RWPE2 (cell line): ENCODE measurements around the gene SPP2.

Experiments used
- ATAC-seq: fragments of 200-7000 bp; cut with Tn5 transposase; 3 replicates; pipeline ENCODE4 v1.9.1; 2021; ENCODE audit warnings: low read depth
- DNase-seq: peaks from one replicate; pipeline ENCODE4 v3.0.0-alpha.2; 2020; ENCODE audit warnings: low spot score
- H3K27ac ChIP-seq: fragments of 450-650 bp; 2 replicates; pipeline ENCODE4 v1.5.1; 2017; ENCODE audit warnings: mild to moderate bottlenecking; ENCODE audit not compliant: poor library complexity, severe bottlenecking
- H3K27me3 ChIP-seq: fragments of 250-450 bp; sonication (Bioruptor Pico); 2 replicates; pipeline ENCODE4 v1.5.1; 2021; ENCODE audit warnings: mild to moderate bottlenecking, moderate library complexity; ENCODE audit not compliant: insufficient read depth, poor library complexity, severe bottlenecking
- H3K36me3 ChIP-seq: fragments of 250-450 bp; sonication (Bioruptor Pico); 2 replicates; pipeline ENCODE4 v1.5.1; 2020; ENCODE audit warnings: low read depth, mild to moderate bottlenecking, moderate library complexity
- H3K4me1 ChIP-seq: fragments of 250-450 bp; sonication (Bioruptor Pico); 2 replicates; pipeline ENCODE4 v1.5.1; 2021; ENCODE audit warnings: mild to moderate bottlenecking, moderate library complexity; ENCODE audit not compliant: insufficient read depth, poor library complexity, severe bottlenecking
- H3K4me3 ChIP-seq: fragments of 250-450 bp; sonication (Bioruptor Pico); 2 replicates; pipeline ENCODE4 v1.5.1; 2021; ENCODE audit warnings: mild to moderate bottlenecking, moderate library complexity; ENCODE audit not compliant: severe bottlenecking
- H3K9me3 ChIP-seq: fragments of 250-450 bp; sonication (Bioruptor Pico); 2 replicates; pipeline ENCODE4 v1.5.1; 2021; ENCODE audit warnings: mild to moderate bottlenecking, moderate library complexity; ENCODE audit not compliant: severe bottlenecking
- CTCF ChIP-seq: fragments of 450-650 bp; IDR thresholded peaks from one replicate; pipeline ENCODE4 v1.5.1; 2017; ENCODE audit warnings: mild to moderate bottlenecking, moderate library complexity; ENCODE audit not compliant: poor library complexity, severe bottlenecking

SPP2 gene

GRCh38 chr2:234005126-234005525, 45.4 kb upstream of the SPP2 start:
- Histone ChIP-seq H3K4me1 (peaks cover 11% of the 10 kb centered on the region), H3K36me3 (no peaks in the 10 kb centered on the region), H3K27ac (no peak overlapping the region), H3K4me3 (no peak overlapping the region), H3K9me3 (no peaks in the 10 kb centered on the region), H3K27me3 (no peaks in the 10 kb centered on the region)
- no peak for TF ChIP-seq CTCF
- DNase-seq = no peak
- ATAC-seq = no peak

GRCh38 chr2:234006501-234006900, 44.0 kb upstream of the SPP2 start:
- Histone ChIP-seq H3K9me3 (peaks cover 2% of the 10 kb centered on the region), H3K36me3 (no peaks in the 10 kb centered on the region), H3K27ac (no peak overlapping the region), H3K27me3 (no peaks in the 10 kb centered on the region), H3K4me3 (no peak overlapping the region), H3K4me1 (peaks cover 11% of the 10 kb centered on the region)
- TF ChIP-seq CTCF = no peak
- ATAC-seq (no peak), DNase-seq (no peak)

GRCh38 chr2:234014427-234014826, 36.1 kb upstream of the SPP2 start:
- Histone ChIP-seq H3K27ac (no peak overlapping the region), H3K4me3 (no peak overlapping the region), H3K27me3 (no peaks in the 10 kb centered on the region), H3K9me3 (peaks cover 2% of the 10 kb centered on the region), H3K4me1 (no peaks in the 10 kb centered on the region), H3K36me3 (no peaks in the 10 kb centered on the region)
- ATAC-seq (no peak), DNase-seq (no peak)
- TF ChIP-seq CTCF = no peak

GRCh38 chr2:234015861-234016260, 34.6 kb upstream of the SPP2 start:
- TF ChIP-seq CTCF = no peak
- Histone ChIP-seq H3K27me3 (no peaks in the 10 kb centered on the region), H3K4me1 (no peaks in the 10 kb centered on the region), H3K4me3 (no peak overlapping the region), H3K9me3 (peaks cover 2% of the 10 kb centered on the region), H3K27ac (no peak overlapping the region), H3K36me3 (no peaks in the 10 kb centered on the region)
- ATAC-seq (no peak), DNase-seq (no peak)

- no peak for ATAC-seq
- Histone ChIP-seq H3K4me1 (no peaks in the 10 kb centered on the region), H3K9me3 (no peaks in the 10 kb centered on the region), H3K4me3 (no peak overlapping the region), H3K36me3 (no peaks in the 10 kb centered on the region), H3K27me3 (no peaks in the 10 kb centered on the region), H3K27ac (no peak overlapping the region)
- no peak for TF ChIP-seq CTCF
- DNase-seq = no peak
Measured at GRCh38 chr2:234019896-234020295, 30.6 kb upstream of the SPP2 start.
